ENCODE data around the gene LRFN2. TPM values are rescaled to one million over a fixed set of nuclear protein-coding genes. Genes with fewer than 3 reads are reported as not detected.

The LRFN2 gene
- total RNA-seq, 1 donor from 2014 or later = 0.32 TPM

GRCh38 chr6:40362859-40363258 lies 224.3 kb downstream of the LRFN2 start:
- no peaks in the 10 kb centered on the region for H3K27me3 ChIP-seq (ENCODE audit: insufficient read depth, low read length)
- no peaks in the 10 kb centered on the region for H3K4me1 Mint-ChIP-seq (ENCODE audit: low read depth, unreplicated experiment)
- no peaks in the 10 kb centered on the region for H3K36me3 Mint-ChIP-seq (ENCODE audit: low read depth, unreplicated experiment)
- no peak overlapping the region for H3K27ac ChIP-seq (ENCODE audit: low read depth, low read length)
- H3K27ac Mint-ChIP-seq (ENCODE audit: unreplicated experiment) = no peak overlapping the region
- no peaks in the 10 kb centered on the region for H3K79me2 ChIP-seq (ENCODE audit: insufficient read depth, low read length)
- no peak overlapping the region for H2AFZ ChIP-seq (ENCODE audit: low read depth, low read length)
- no peak for FAIRE-seq
- TF ChIP-seq EZH2 (IDR thresholded peaks at IDR 0.05; ENCODE audit: insufficient read depth, low read length) (no peak), CTCF (IDR thresholded peaks at IDR 0.05; ENCODE audit: insufficient read depth, low read depth, low read length) (no peak)
- peaks cover 4% of the 10 kb centered on the region for H3K27me3 Mint-ChIP-seq (ENCODE audit: low read depth, unreplicated experiment)
- no peak overlapping the region for H3K9ac ChIP-seq (ENCODE audit: low read length)
- H3K36me3 ChIP-seq (ENCODE audit: insufficient read depth, low read length) = no peaks in the 10 kb centered on the region
- no peak overlapping the region for H3K4me2 ChIP-seq (ENCODE audit: low read length)
- H3K4me1 ChIP-seq (ENCODE audit: insufficient read depth, low read length) = no peaks in the 10 kb centered on the region
- H3K9me3 ChIP-seq (ENCODE audit: insufficient read depth, low read depth, low read length) = no peaks in the 10 kb centered on the region
- H3K4me3 Mint-ChIP-seq (ENCODE audit: unreplicated experiment) = no peak overlapping the region
- H3K9me3 Mint-ChIP-seq (ENCODE audit: unreplicated experiment) = peaks cover 2% of the 10 kb centered on the region
- H3K4me3 ChIP-seq (ENCODE audit: insufficient read depth, low read depth, low read length) = no peak overlapping the region
- DNase-seq (ENCODE audit: low read depth) = no peak
- no peaks in the 10 kb centered on the region for H4K20me1 ChIP-seq (ENCODE audit: insufficient read depth, low read length)

GRCh38 chr6:40359808-40360207 lies 227.4 kb downstream of the LRFN2 start:
- FAIRE-seq (no peak), DNase-seq (ENCODE audit: low read depth) (no peak)
- Histone ChIP-seq H2AFZ (ENCODE audit: low read depth, low read length) (no peak overlapping the region), H3K79me2 (ENCODE audit: insufficient read depth, low read length) (no peaks in the 10 kb centered on the region), H3K9ac (ENCODE audit: low read length) (no peak overlapping the region), H3K4me3 (ENCODE audit: insufficient read depth, low read depth, low read length) (no peak overlapping the region), H3K27me3 (ENCODE audit: insufficient read depth, low read length) (no peaks in the 10 kb centered on the region), H3K27ac (ENCODE audit: low read depth, low read length) (no peak overlapping the region), H3K4me1 (ENCODE audit: insufficient read depth, low read length) (peaks cover 9% of the 10 kb centered on the region), H3K9me3 (ENCODE audit: insufficient read depth, low read depth, low read length) (no peaks in the 10 kb centered on the region), H3K36me3 (ENCODE audit: insufficient read depth, low read length) (no peaks in the 10 kb centered on the region), H3K4me2 (ENCODE audit: low read length) (no peak overlapping the region), H4K20me1 (ENCODE audit: insufficient read depth, low read length) (no peaks in the 10 kb centered on the region)
- no peaks in the 10 kb centered on the region for H3K36me3 Mint-ChIP-seq (ENCODE audit: low read depth, unreplicated experiment)
- no peak overlapping the region for H3K27ac Mint-ChIP-seq (ENCODE audit: unreplicated experiment)
- H3K4me3 Mint-ChIP-seq (ENCODE audit: unreplicated experiment) = no peak overlapping the region
- no peak for TF ChIP-seq EZH2 (IDR thresholded peaks at IDR 0.05; ENCODE audit: insufficient read depth, low read length)
- TF ChIP-seq CTCF (IDR thresholded peaks at IDR 0.05; ENCODE audit: insufficient read depth, low read depth, low read length) = no peak
- H3K4me1 Mint-ChIP-seq (ENCODE audit: low read depth, unreplicated experiment) = peaks cover 14% of the 10 kb centered on the region
- H3K9me3 Mint-ChIP-seq (ENCODE audit: unreplicated experiment) = peaks cover 2% of the 10 kb centered on the region
- H3K27me3 Mint-ChIP-seq (ENCODE audit: low read depth, unreplicated experiment) = peaks cover 4% of the 10 kb centered on the region

GRCh38 chr6:40358473-40359460 lies 228.4 kb downstream of the LRFN2 start:
- Histone ChIP-seq H3K27ac (ENCODE audit: low read depth, low read length) (no peak overlapping the region), H3K4me3 (ENCODE audit: insufficient read depth, low read depth, low read length) (no peak overlapping the region), H3K4me2 (ENCODE audit: low read length) (no peak overlapping the region), H3K79me2 (ENCODE audit: insufficient read depth, low read length) (no peaks in the 10 kb centered on the region), H3K9me3 (ENCODE audit: insufficient read depth, low read depth, low read length) (no peaks in the 10 kb centered on the region), H4K20me1 (ENCODE audit: insufficient read depth, low read length) (no peaks in the 10 kb centered on the region), H3K4me1 (ENCODE audit: insufficient read depth, low read length) (peaks cover 9% of the 10 kb centered on the region), H3K9ac (ENCODE audit: low read length) (no peak overlapping the region), H3K27me3 (ENCODE audit: insufficient read depth, low read length) (no peaks in the 10 kb centered on the region), H2AFZ (ENCODE audit: low read depth, low read length) (no peak overlapping the region), H3K36me3 (ENCODE audit: insufficient read depth, low read length) (no peaks in the 10 kb centered on the region)
- peaks cover 4% of the 10 kb centered on the region for H3K27me3 Mint-ChIP-seq (ENCODE audit: low read depth, unreplicated experiment)
- DNase-seq (ENCODE audit: low read depth) (no peak), FAIRE-seq (no peak)
- no peak overlapping the region for H3K4me3 Mint-ChIP-seq (ENCODE audit: unreplicated experiment)
- H3K4me1 Mint-ChIP-seq (ENCODE audit: low read depth, unreplicated experiment) = peaks cover 14% of the 10 kb centered on the region
- H3K36me3 Mint-ChIP-seq (ENCODE audit: low read depth, unreplicated experiment) = no peaks in the 10 kb centered on the region
- TF ChIP-seq EZH2 (IDR thresholded peaks at IDR 0.05; ENCODE audit: insufficient read depth, low read length) (no peak), CTCF (IDR thresholded peaks at IDR 0.05; ENCODE audit: insufficient read depth, low read depth, low read length) (no peak)
- H3K9me3 Mint-ChIP-seq (ENCODE audit: unreplicated experiment) = peaks cover 2% of the 10 kb centered on the region
- no peak overlapping the region for H3K27ac Mint-ChIP-seq (ENCODE audit: unreplicated experiment)

Data from astrocyte (in vitro differentiated cells and primary cell).